Suprapubic skin (tissue), 3 donors: ENCODE data around the gene NCDN.

ENCODE experiments used
- CTCF ChIP-seq, 2 donors: fragments of 200-600 bp in 1 of 2; fragments of 450-650 bp in 1 of 2; sonication (generic) in 1 of 2; IDR thresholded peaks; one replicate each; pipeline ENCODE4 v1.5.1; 2016 to 2019; ENCODE audit warnings: antibody characterized with exemption in 2 of 2, mild to moderate bottlenecking in 1 of 2, moderate library complexity in 1 of 2
- EP300 ChIP-seq: sonication (generic); formaldehyde crosslinking; IDR thresholded peaks from one replicate; pipeline ENCODE4 v1.6.1; 2017; ENCODE audit warnings: antibody characterized with exemption

GRCh38 chr1:35576061-35576765 lies 18.6 kb downstream of the NCDN start:
- TF ChIP-seq EP300: no peak
- TF ChIP-seq CTCF (IDR thresholded peaks at IDR 0.05): no peak
